ENCODE results near the gene ATRIP. TPM values are rescaled to one million over a fixed set of nuclear protein-coding genes. Genes with fewer than 3 reads are reported as not detected.

Gene ATRIP
- total and polyA plus RNA-seq, 5 donors from 2014 or later, result 9.6 to 14.7 (median 11.9) TPM

- ATAC-seq (ENCODE audit: low read depth in 2 of 2) (no peak), DNase-seq (peak in 1 of 3 donors; percentile 43)
- H3K36me3 ChIP-seq (ENCODE audit: control insufficient read depth, insufficient read depth, low read length), result peaks cover 8% of the 10 kb centered on the region
- peaks cover 0 to 2% (median 0%) of the 10 kb centered on the region in 7 donors for H3K9me3 Mint-ChIP-seq
- H3K27ac ChIP-seq (ENCODE audit: insufficient read depth, low read length, poor library complexity, severe bottlenecking), result no peak overlapping the region
- H3K4me3 Mint-ChIP-seq, result peak overlapping the region in 2 of 4 donors; percentile 16 to 27
- H3K9me3 ChIP-seq (ENCODE audit: control insufficient read depth in 2 of 2, low read length in 2 of 2), result no peaks in the 10 kb centered on the region
- no peaks in the 10 kb centered on the region for H3K36me3 Mint-ChIP-seq
- H3K27ac Mint-ChIP-seq, result peak overlapping the region in 1 of 3 donors; percentile 43
- peaks cover 0 to 34% (median 4%) of the 10 kb centered on the region in 4 donors for H3K4me1 Mint-ChIP-seq
- H3K4me1 ChIP-seq (ENCODE audit: control insufficient read depth, insufficient read depth, low read length, poor library complexity, severe bottlenecking), result peaks cover 13% of the 10 kb centered on the region
- H3K27me3 ChIP-seq (ENCODE audit: control insufficient read depth, insufficient read depth, low read length), result peaks cover 2% of the 10 kb centered on the region
- peaks cover 12% of the 10 kb centered on the region for H3K27me3 Mint-ChIP-seq
- H3K4me3 ChIP-seq (ENCODE audit: low read depth, low read length), result no peak overlapping the region
Observed at GRCh38 chr3:48432411-48433371, 13.8 kb upstream of the ATRIP start.

DNA sequence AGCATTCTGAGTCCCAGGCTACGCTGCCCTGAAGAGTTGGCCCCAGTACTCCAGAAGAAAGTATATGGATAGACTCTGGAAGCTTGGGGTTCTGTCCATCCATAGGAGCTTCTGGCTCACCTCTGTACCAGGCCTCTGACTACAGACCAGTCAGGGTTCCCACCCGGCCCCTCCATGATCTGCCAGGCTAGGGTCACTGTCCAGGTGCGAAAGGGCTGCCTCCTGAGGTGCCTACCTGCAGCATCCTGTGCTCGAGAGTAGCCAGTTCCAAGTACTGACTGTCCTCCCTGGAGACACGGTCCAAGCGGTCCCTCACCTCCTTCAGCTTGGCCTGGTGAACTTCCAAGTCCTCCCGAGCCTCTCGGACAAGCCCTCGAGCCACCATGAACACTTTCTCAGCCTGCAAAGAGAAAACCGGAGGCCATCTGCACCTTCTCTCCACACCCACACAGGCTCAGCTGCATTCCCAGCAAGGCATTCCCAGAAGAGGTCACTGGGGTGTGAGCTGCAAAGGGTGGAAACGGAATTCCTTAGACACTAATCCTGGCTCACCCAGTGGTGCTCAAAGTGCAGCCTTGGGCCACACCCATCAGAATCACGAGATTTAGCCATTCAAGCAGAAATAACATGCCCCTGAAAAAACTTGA is 12.9 kb upstream of the ATRIP start:
- ATAC-seq (ENCODE audit: low read depth in 2 of 2) (no peak), DNase-seq (no peak)
- Histone ChIP-seq H3K36me3 (ENCODE audit: control insufficient read depth, insufficient read depth, low read length) (peaks cover 8% of the 10 kb centered on the region), H3K4me3 (ENCODE audit: low read depth, low read length) (no peak overlapping the region), H3K27me3 (ENCODE audit: control insufficient read depth, insufficient read depth, low read length) (no peaks in the 10 kb centered on the region), H3K27ac (ENCODE audit: insufficient read depth, low read length, poor library complexity, severe bottlenecking) (no peak overlapping the region), H3K4me1 (ENCODE audit: control insufficient read depth, insufficient read depth, low read length, poor library complexity, severe bottlenecking) (peaks cover 13% of the 10 kb centered on the region), H3K9me3 (ENCODE audit: control insufficient read depth in 2 of 2, low read length in 2 of 2) (no peaks in the 10 kb centered on the region)
- H3K36me3 Mint-ChIP-seq, result no peaks in the 10 kb centered on the region
- H3K27ac Mint-ChIP-seq, result no peak overlapping the region
- H3K27me3 Mint-ChIP-seq, result peaks cover 6% of the 10 kb centered on the region
- H3K9me3 Mint-ChIP-seq, result peaks cover 0 to 2% (median 0%) of the 10 kb centered on the region in 7 donors
- H3K4me3 Mint-ChIP-seq, result peak overlapping the region in 2 of 4 donors; percentile 27 to 38
- H3K4me1 Mint-ChIP-seq, result peaks cover 0 to 38% (median 3%) of the 10 kb centered on the region in 4 donors

GRCh38 chr3:48434591-48435222 is 11.8 kb upstream of the ATRIP start:
- Mint-ChIP-seq H3K4me3 (no peak overlapping the region), H3K36me3 (peaks cover under 1% of the 10 kb centered on the region), H3K27ac (no peak overlapping the region), H3K4me1 (peaks cover under 1 to 48% (median 4%) of the 10 kb centered on the region in 4 donors), H3K27me3 (peaks cover 6% of the 10 kb centered on the region), H3K9me3 (peaks cover 0 to 2% (median 0%) of the 10 kb centered on the region in 7 donors)
- Histone ChIP-seq H3K27me3 (ENCODE audit: control insufficient read depth, insufficient read depth, low read length) (no peaks in the 10 kb centered on the region), H3K27ac (ENCODE audit: insufficient read depth, low read length, poor library complexity, severe bottlenecking) (no peak overlapping the region), H3K9me3 (ENCODE audit: control insufficient read depth in 2 of 2, low read length in 2 of 2) (no peaks in the 10 kb centered on the region), H3K36me3 (ENCODE audit: control insufficient read depth, insufficient read depth, low read length) (peaks cover 8% of the 10 kb centered on the region), H3K4me1 (ENCODE audit: control insufficient read depth, insufficient read depth, low read length, poor library complexity, severe bottlenecking) (peaks cover 16% of the 10 kb centered on the region), H3K4me3 (ENCODE audit: low read depth, low read length) (no peak overlapping the region)
- ATAC-seq (ENCODE audit: low read depth in 2 of 2) (no peak), DNase-seq (no peak)

GRCh38 chr3:48435223-48435595 is 11.3 kb upstream of the ATRIP start:
- DNase-seq (no peak), ATAC-seq (ENCODE audit: low read depth in 2 of 2) (no peak)
- Mint-ChIP-seq H3K36me3 (peaks cover 3% of the 10 kb centered on the region), H3K4me1 (peaks cover 3 to 48% (median 7%) of the 10 kb centered on the region in 4 donors), H3K27me3 (peaks cover 6% of the 10 kb centered on the region), H3K9me3 (peaks cover 0 to 2% (median 0%) of the 10 kb centered on the region in 7 donors), H3K4me3 (no peak overlapping the region), H3K27ac (no peak overlapping the region)
- Histone ChIP-seq H3K9me3 (ENCODE audit: control insufficient read depth in 2 of 2, low read length in 2 of 2) (no peaks in the 10 kb centered on the region), H3K36me3 (ENCODE audit: control insufficient read depth, insufficient read depth, low read length) (peaks cover 8% of the 10 kb centered on the region), H3K4me1 (ENCODE audit: control insufficient read depth, insufficient read depth, low read length, poor library complexity, severe bottlenecking) (peaks cover 13% of the 10 kb centered on the region), H3K4me3 (ENCODE audit: low read depth, low read length) (no peak overlapping the region), H3K27me3 (ENCODE audit: control insufficient read depth, insufficient read depth, low read length) (no peaks in the 10 kb centered on the region), H3K27ac (ENCODE audit: insufficient read depth, low read length, poor library complexity, severe bottlenecking) (no peak overlapping the region)

- ATAC-seq (ENCODE audit: low read depth in 2 of 2), result peak; percentile 46 to 47
- Histone ChIP-seq H3K36me3 (ENCODE audit: control insufficient read depth, insufficient read depth, low read length) (peaks cover 8% of the 10 kb centered on the region), H3K4me3 (ENCODE audit: low read depth, low read length) (no peak overlapping the region), H3K9me3 (ENCODE audit: control insufficient read depth in 2 of 2, low read length in 2 of 2) (no peaks in the 10 kb centered on the region), H3K27me3 (ENCODE audit: control insufficient read depth, insufficient read depth, low read length) (no peaks in the 10 kb centered on the region), H3K4me1 (ENCODE audit: control insufficient read depth, insufficient read depth, low read length, poor library complexity, severe bottlenecking) (peaks cover 16% of the 10 kb centered on the region), H3K27ac (ENCODE audit: insufficient read depth, low read length, poor library complexity, severe bottlenecking) (no peak overlapping the region)
- H3K27ac Mint-ChIP-seq, result no peak overlapping the region
- peaks cover 3 to 48% (median 6%) of the 10 kb centered on the region in 4 donors for H3K4me1 Mint-ChIP-seq
- peaks cover 3% of the 10 kb centered on the region for H3K36me3 Mint-ChIP-seq
- peak; percentile 77 to 88 (median 83) for DNase-seq
- no peak overlapping the region for H3K4me3 Mint-ChIP-seq
- H3K9me3 Mint-ChIP-seq, result peaks cover 0 to 4% (median 0%) of the 10 kb centered on the region in 7 donors
- peaks cover 6% of the 10 kb centered on the region for H3K27me3 Mint-ChIP-seq
Observed at GRCh38 chr3:48435774-48436476, 10.6 kb upstream of the ATRIP start.

GRCh38 chr3:48436477-48436787 is 10.1 kb upstream of the ATRIP start:
- H3K27me3 ChIP-seq (ENCODE audit: control insufficient read depth, insufficient read depth, low read length), result no peaks in the 10 kb centered on the region
- H3K9me3 ChIP-seq (ENCODE audit: control insufficient read depth in 2 of 2, low read length in 2 of 2), result no peaks in the 10 kb centered on the region
- ATAC-seq (ENCODE audit: low read depth in 2 of 2) (no peak), DNase-seq (no peak)
- peaks cover 4 to 49% (median 8%) of the 10 kb centered on the region in 4 donors for H3K4me1 Mint-ChIP-seq
- H3K9me3 Mint-ChIP-seq, result peaks cover 0 to 4% (median 0%) of the 10 kb centered on the region in 7 donors
- H3K27ac Mint-ChIP-seq, result no peak overlapping the region
- peaks cover 3% of the 10 kb centered on the region for H3K27me3 Mint-ChIP-seq
- H3K4me3 Mint-ChIP-seq, result no peak overlapping the region
- H3K27ac ChIP-seq (ENCODE audit: insufficient read depth, low read length, poor library complexity, severe bottlenecking), result no peak overlapping the region
- no peak overlapping the region for H3K4me3 ChIP-seq (ENCODE audit: low read depth, low read length)
- peaks cover 21% of the 10 kb centered on the region for H3K4me1 ChIP-seq (ENCODE audit: control insufficient read depth, insufficient read depth, low read length, poor library complexity, severe bottlenecking)
- H3K36me3 ChIP-seq (ENCODE audit: control insufficient read depth, insufficient read depth, low read length), result peaks cover 9% of the 10 kb centered on the region
- H3K36me3 Mint-ChIP-seq, result peaks cover 5% of the 10 kb centered on the region

GRCh38 chr3:48436855-48437254 is 9.7 kb upstream of the ATRIP start:
- Mint-ChIP-seq H3K27ac (no peak overlapping the region), H3K36me3 (peaks cover 6% of the 10 kb centered on the region), H3K4me3 (no peak overlapping the region), H3K9me3 (peaks cover 0 to 4% (median 0%) of the 10 kb centered on the region in 7 donors), H3K4me1 (peaks cover 8 to 49% (median 12%) of the 10 kb centered on the region in 4 donors), H3K27me3 (no peaks in the 10 kb centered on the region)
- Histone ChIP-seq H3K27me3 (ENCODE audit: control insufficient read depth, insufficient read depth, low read length) (no peaks in the 10 kb centered on the region), H3K4me1 (ENCODE audit: control insufficient read depth, insufficient read depth, low read length, poor library complexity, severe bottlenecking) (peaks cover 25% of the 10 kb centered on the region), H3K27ac (ENCODE audit: insufficient read depth, low read length, poor library complexity, severe bottlenecking) (no peak overlapping the region), H3K36me3 (ENCODE audit: control insufficient read depth, insufficient read depth, low read length) (peaks cover 13% of the 10 kb centered on the region), H3K9me3 (ENCODE audit: control insufficient read depth in 2 of 2, low read length in 2 of 2) (no peaks in the 10 kb centered on the region), H3K4me3 (ENCODE audit: low read depth, low read length) (no peak overlapping the region)
- DNase-seq (no peak), ATAC-seq (ENCODE audit: low read depth in 2 of 2) (no peak)
